HCT116 (cell line): ENCODE results near the gene TLE5. TPM values are rescaled to one million over a fixed set of nuclear protein-coding genes. Genes with fewer than 3 reads are reported as not detected.

Source experiments
- ATAC-seq: fragments of 200-7000 bp; cut with Tn5 transposase; 2 replicates; pipeline ENCODE4 v1.9.1; 2020; ENCODE audit warnings: mild to moderate bottlenecking, moderate library complexity
- BruUV-seq: library from RNA; stranded (reverse); fragments of 400-500 nt; replicated peaks from 2 replicates; lab custom pipeline; 2021; lab: Mats Ljungman, UMichigan
- CTCF ChIA-PET: fragments of 300-600 bp; sonication (Branson Sonifier 250); formaldehyde crosslinking; loops from one replicate; lab custom pipeline; 2021; ENCODE audit warnings: antibody characterized with exemption; lab: Charles Lee
- POLR2A ChIA-PET: fragments of 300-600, 350-600 bp; sonication (Branson Sonifier 250); formaldehyde crosslinking; loops from one replicate; lab custom pipeline; 2021; ENCODE audit warnings: antibody characterized with exemption; lab: Charles Lee
- RAD21 ChIA-PET, 2 experiments: fragments of 300-600 bp; sonication (Branson Sonifier 250); formaldehyde crosslinking; loops; one replicate each; lab custom pipeline; 2023; ENCODE audit warnings: low total read pairs in 2 of 2; ENCODE audit not compliant: uncharacterized antibody in 2 of 2, unreplicated experiment in 2 of 2, low non-redundant PET in 1 of 2; lab: Charles Lee
- DNase-seq: peaks from one replicate; pipeline ENCODE4 v3.0.0-alpha.2; 2010; ENCODE audit warnings: low read depth, low spot score
- H2AFZ ChIP-seq: fragments of 200-600 bp; shearing (Covaris generic), sonication (generic); 2 replicates; pipeline ENCODE4 v1.6.1; 2017; ENCODE audit warnings: low read depth, mixed run types, mixed read lengths, antibody characterized with exemption, low read length; ENCODE audit not compliant: poor library complexity, severe bottlenecking
- H3K27ac ChIP-seq: 2 replicates; pipeline ENCODE4 v1.5.1; 2012; ENCODE audit warnings: low read depth, low read length
- H3K27me3 ChIP-seq: fragments of 200-600 bp; sonication (generic); 2 replicates; pipeline ENCODE4 v1.6.1; 2016; ENCODE audit warnings: mixed run types, low read length, mixed read lengths; ENCODE audit not compliant: insufficient read depth
- H3K36me3 ChIP-seq, 2 experiments: fragments of 200-500 bp in 1 of 2; fragments of 200-600 bp in 1 of 2; sonication (Bioruptor generic) in 1 of 2; sonication (generic) in 1 of 2; 2 replicates each; pipeline versions ENCODE4 v1.5.1 to v1.6.1; 2014 to 2016; ENCODE audit warnings: low read length in 2 of 2, inconsistent platforms in 1 of 2, mixed read lengths in 1 of 2, mixed run types in 1 of 2; ENCODE audit not compliant: insufficient read depth in 2 of 2, control insufficient read depth in 1 of 2
- H3K4me1 ChIP-seq, 2 experiments: fragments of 200-600 bp in 1 of 2; sonication (generic) in 1 of 2; 2 replicates each; pipeline versions ENCODE4 v1.5.1 to v1.6.1; 2012 to 2017; ENCODE audit warnings: low read length in 2 of 2, inconsistent platforms in 1 of 2, mild to moderate bottlenecking in 1 of 2, mixed read lengths in 1 of 2, mixed run types in 1 of 2, moderate library complexity in 1 of 2; ENCODE audit not compliant: insufficient read depth in 2 of 2, control insufficient read depth in 1 of 2
- H3K4me2 ChIP-seq: fragments of 200-600 bp; sonication (generic); 2 replicates; pipeline ENCODE4 v1.6.1; 2017; ENCODE audit warnings: mixed run types, low read length, mixed read lengths
- H3K4me3 ChIP-seq, 2 experiments: fragments of 200-600 bp in 1 of 2; sonication (generic) in 1 of 2; replicated peaks in 1 of 2; 2 replicates each; pipeline ENCODE4 v1.5.1; 2011 to 2016; ENCODE audit warnings: low read length in 2 of 2, control low read depth in 1 of 2, low read depth in 1 of 2, mild to moderate bottlenecking in 1 of 2, mixed read lengths in 1 of 2, mixed run types in 1 of 2
- H3K79me2 ChIP-seq: fragments of 200-600 bp; sonication (generic); 2 replicates; pipeline ENCODE4 v1.6.1; 2017; ENCODE audit warnings: mild to moderate bottlenecking, mixed run types, low read length, moderate library complexity, mixed read lengths; ENCODE audit not compliant: insufficient read depth
- H3K9ac ChIP-seq: fragments of 200-600 bp; sonication (generic); 2 replicates; pipeline ENCODE4 v1.6.1; 2016; ENCODE audit warnings: low read length, mixed read lengths
- H3K9me2 ChIP-seq: fragments of 200-600 bp; sonication (generic), shearing (Covaris generic); 2 replicates; pipeline ENCODE4 v1.6.1; 2017; ENCODE audit warnings: mixed run types, mild to moderate bottlenecking, moderate library complexity; ENCODE audit not compliant: insufficient read depth
- H3K9me3 ChIP-seq, 2 experiments: fragments of 200-500 bp in 1 of 2; fragments of 200-600 bp in 1 of 2; sonication (Bioruptor generic) in 1 of 2; sonication (generic) in 1 of 2; 2 replicates each; pipeline ENCODE4 v1.6.1; 2014 to 2017; ENCODE audit warnings: low read length in 2 of 2, mixed read lengths in 2 of 2, inconsistent platforms in 1 of 2, low read depth in 1 of 2, mild to moderate bottlenecking in 1 of 2, mixed run types in 1 of 2, moderate library complexity in 1 of 2; ENCODE audit not compliant: control insufficient read depth in 1 of 2, insufficient read depth in 1 of 2
- H4K20me1 ChIP-seq: fragments of 200-600 bp; sonication (generic), shearing (Covaris generic); 2 replicates; pipeline ENCODE4 v1.6.1; 2017; ENCODE audit warnings: mixed run types, mild to moderate bottlenecking, moderate library complexity; ENCODE audit not compliant: insufficient read depth
- ATF3 ChIP-seq: IDR thresholded peaks from 2 replicates; pipeline ENCODE4 v1.6.1; 2012
- CBX3 ChIP-seq: IDR thresholded peaks from 2 replicates; pipeline ENCODE4 v1.6.1; 2012; ENCODE audit warnings: low read depth
- EGR1 ChIP-seq: IDR thresholded peaks from 2 replicates; pipeline ENCODE4 v1.6.1; 2012; ENCODE audit warnings: low read depth
- EZH2 ChIP-seq: fragments of 200-600 bp; sonication (generic); IDR thresholded peaks from 2 replicates; pipeline ENCODE4 v1.6.1; 2017; ENCODE audit warnings: antibody characterized with exemption, mixed run types
- EZH2phosphoT487 ChIP-seq: fragments of 200-600 bp; IDR thresholded peaks from 2 replicates; pipeline ENCODE4 v1.6.1; 2018; ENCODE audit warnings: antibody characterized with exemption, borderline replicate concordance
- JUND ChIP-seq: IDR thresholded peaks from 2 replicates; pipeline ENCODE4 v1.6.1; 2012
- MAX ChIP-seq: IDR thresholded peaks from 2 replicates; pipeline ENCODE4 v1.6.1; 2012
- SRF ChIP-seq: IDR thresholded peaks from 2 replicates; pipeline ENCODE4 v1.6.1; 2012; ENCODE audit warnings: low read depth
- TCF7L2 ChIP-seq: IDR thresholded peaks from 2 replicates; pipeline ENCODE4 v1.7.0; 2011; ENCODE audit warnings: borderline replicate concordance, inconsistent platforms; ENCODE audit not compliant: insufficient read depth, insufficient read length; ENCODE audit errors: extremely low read depth
- YY1 ChIP-seq: IDR thresholded peaks from 2 replicates; pipeline ENCODE4 v1.6.1; 2011; ENCODE audit warnings: low read length, low read depth, moderate library complexity, mild to moderate bottlenecking; ENCODE audit not compliant: insufficient replicate concordance; ENCODE audit errors: extremely low read depth
- intact Hi-C: fragments of 100-400 bp; cut with micrococcal nuclease; formaldehyde crosslinking; loops from 2 replicates; pipeline ENCODE4 v1.10.0; 2022
- total RNA-seq: library from RNA; stranded (reverse); gene quantifications from one replicate; pipeline ENCODE4 v1.2.1, GENCODE V29; 2021; ENCODE audit not compliant: unreplicated experiment
- TF ChIP-seq, protein P1 (sequence below), 3 experiments: fragments of 200-600 bp in 1 of 3; sonication (generic) in 1 of 3; IDR thresholded peaks in 2 of 3; conservative IDR thresholded peaks in 1 of 3; 2 replicates each; pipeline ENCODE4 v1.5.1; 2012 to 2017; ENCODE audit warnings: low read depth in 2 of 3, low read length in 2 of 3, antibody characterized with exemption in 1 of 3, borderline replicate concordance in 1 of 3, control low read depth in 1 of 3, mild to moderate bottlenecking in 1 of 3, mixed read lengths in 1 of 3, mixed run types in 1 of 3, moderate library complexity in 1 of 3; ENCODE audit not compliant: insufficient read depth in 1 of 3

Gene TLE5
- total RNA-seq, 1 experiment from 2014 or later = 263 TPM

DNA sequence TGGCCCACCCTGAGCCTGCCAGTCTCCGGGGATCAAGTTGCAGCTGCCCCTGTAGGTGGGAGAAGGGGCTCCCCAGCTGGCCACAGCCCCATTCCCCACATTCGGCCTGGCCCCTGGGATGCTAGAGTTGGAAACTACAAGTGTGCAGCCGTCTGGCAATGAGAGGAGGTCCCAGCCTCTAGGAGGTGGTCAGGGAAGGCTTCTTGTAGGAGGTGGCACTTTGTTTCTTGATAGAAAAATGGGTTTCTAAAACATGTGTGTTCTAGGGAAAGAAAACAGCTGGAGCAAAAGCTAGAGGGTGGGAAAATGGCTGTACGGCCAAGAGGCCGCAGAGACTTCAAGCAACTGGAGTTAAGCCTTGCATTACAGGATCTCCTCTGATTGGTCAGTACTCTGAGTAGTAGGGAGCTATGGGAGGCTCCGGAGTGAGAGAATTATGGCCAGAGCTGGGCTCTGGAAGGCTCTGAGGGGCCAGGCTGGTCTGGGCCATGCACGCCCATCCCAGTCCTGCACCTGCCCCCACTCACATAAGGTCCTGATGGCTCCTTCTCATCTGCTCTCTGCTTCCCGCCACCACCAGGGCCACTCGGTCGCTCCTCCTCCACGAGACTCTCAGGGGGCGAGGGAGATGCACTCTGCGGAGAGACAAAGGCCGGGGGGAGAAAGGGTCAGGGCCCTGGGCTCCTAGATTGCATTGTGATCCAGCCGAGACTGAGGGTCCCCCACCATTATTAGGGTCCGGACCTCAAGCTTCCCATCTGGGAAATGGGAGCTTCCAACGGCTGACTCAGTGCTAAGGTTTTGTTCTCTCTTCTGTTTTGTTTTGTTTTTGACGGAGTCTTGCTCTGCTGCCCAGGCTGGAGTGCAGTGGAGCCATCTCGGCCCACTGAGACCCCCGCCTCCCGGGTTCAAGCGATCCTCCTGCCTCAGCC lies 46.9 kb downstream of the TLE5 start:
- Histone ChIP-seq H3K79me2 (no peaks in the 10 kb centered on the region), H3K9ac (no peak overlapping the region), H2AFZ (no peak overlapping the region), H3K9me3 (no peaks in the 10 kb centered on the region), H3K27me3 (no peaks in the 10 kb centered on the region), H3K9me2 (no peaks in the 10 kb centered on the region), H3K4me2 (no peak overlapping the region), H3K4me3 (no peak overlapping the region), H4K20me1 (no peaks in the 10 kb centered on the region), H3K4me1 (no peaks in the 10 kb centered on the region), H3K36me3 (no peaks in the 10 kb centered on the region), H3K27ac (no peak overlapping the region)
- ChIA-PET RAD21 (interaction anchor here in 1 of 2 experiments (0.6 kb wide), 1 partner anchor 63 kb away, joined by 5 read pairs; no protein-coding TSS in a partner anchor), POLR2A (no interaction called here), CTCF (interaction anchor here (1.3 kb wide), 1 partner anchor 367 kb away, joined by 4 read pairs; no protein-coding TSS in a partner anchor)
- no TSS peak for BruUV-seq
- no peak for ATAC-seq
- no peak for DNase-seq
- intact Hi-C loops = no loop called here
- no peak for TF ChIP-seq ATF3

DNA sequence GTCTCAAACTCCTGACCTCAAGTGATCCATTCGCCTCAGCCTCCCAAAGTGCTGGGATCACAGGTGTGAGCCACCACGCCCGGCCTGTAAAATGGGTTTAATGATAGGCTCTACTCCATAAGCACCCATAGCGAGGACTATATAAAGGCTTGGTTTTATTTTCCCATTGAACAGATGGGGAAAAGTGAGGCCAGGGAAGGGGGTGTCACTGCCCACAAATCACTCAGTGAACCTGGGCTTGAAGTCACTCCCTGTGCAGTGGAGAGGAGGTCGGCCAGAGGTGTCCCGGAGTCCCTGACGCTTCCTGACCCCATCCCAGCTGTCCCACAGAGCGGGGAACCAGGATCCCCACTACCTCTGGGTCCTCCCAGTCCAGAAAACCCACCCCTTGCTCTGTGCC lies 48.2 kb downstream of the TLE5 start:
- intact Hi-C loops = no loop called here
- no peak for TF ChIP-seq MAX
- TF ChIP-seq ATF3 = no peak
- TF ChIP-seq TCF7L2 = no peak
- TF ChIP-seq, protein P1, sequence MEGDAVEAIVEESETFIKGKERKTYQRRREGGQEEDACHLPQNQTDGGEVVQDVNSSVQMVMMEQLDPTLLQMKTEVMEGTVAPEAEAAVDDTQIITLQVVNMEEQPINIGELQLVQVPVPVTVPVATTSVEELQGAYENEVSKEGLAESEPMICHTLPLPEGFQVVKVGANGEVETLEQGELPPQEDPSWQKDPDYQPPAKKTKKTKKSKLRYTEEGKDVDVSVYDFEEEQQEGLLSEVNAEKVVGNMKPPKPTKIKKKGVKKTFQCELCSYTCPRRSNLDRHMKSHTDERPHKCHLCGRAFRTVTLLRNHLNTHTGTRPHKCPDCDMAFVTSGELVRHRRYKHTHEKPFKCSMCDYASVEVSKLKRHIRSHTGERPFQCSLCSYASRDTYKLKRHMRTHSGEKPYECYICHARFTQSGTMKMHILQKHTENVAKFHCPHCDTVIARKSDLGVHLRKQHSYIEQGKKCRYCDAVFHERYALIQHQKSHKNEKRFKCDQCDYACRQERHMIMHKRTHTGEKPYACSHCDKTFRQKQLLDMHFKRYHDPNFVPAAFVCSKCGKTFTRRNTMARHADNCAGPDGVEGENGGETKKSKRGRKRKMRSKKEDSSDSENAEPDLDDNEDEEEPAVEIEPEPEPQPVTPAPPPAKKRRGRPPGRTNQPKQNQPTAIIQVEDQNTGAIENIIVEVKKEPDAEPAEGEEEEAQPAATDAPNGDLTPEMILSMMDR (IDR thresholded peaks at IDR 0.05 in 2 of 3, conservative IDR thresholded peaks at IDR 0.05 in 1 of 3; ENCODE audit: borderline replicate concordance in 1 of 3, insufficient read depth in 1 of 3, low read depth in 2 of 3, low read length in 2 of 3) = no peak
- no peak for TF ChIP-seq EZH2phosphoT487
- no peak for TF ChIP-seq EZH2
- no peak for TF ChIP-seq JUND
- no peak for TF ChIP-seq SRF
- no peak for TF ChIP-seq YY1
- TF ChIP-seq CBX3 = no peak
- no peak for TF ChIP-seq EGR1

More for the DNA sequence above, 48.2 kb downstream of the TLE5 start:
- POLR2A ChIA-PET = no interaction called here
- Histone ChIP-seq H3K79me2 (no peaks in the 10 kb centered on the region), H3K36me3 (no peaks in the 10 kb centered on the region), H3K4me2 (no peak overlapping the region), H3K27me3 (no peaks in the 10 kb centered on the region), H2AFZ (no peak overlapping the region), H3K4me3 (no peak overlapping the region), H3K9me3 (no peaks in the 10 kb centered on the region), H3K9me2 (no peaks in the 10 kb centered on the region), H4K20me1 (no peaks in the 10 kb centered on the region), H3K9ac (no peak overlapping the region), H3K4me1 (no peaks in the 10 kb centered on the region), H3K27ac (no peak overlapping the region)
- BruUV-seq = no TSS peak
- ATAC-seq = no peak
- CTCF ChIA-PET = no interaction called here
- no peak for DNase-seq
- RAD21 ChIA-PET = no interaction called here
